ENCODE measurements around the gene INPP4A.

INPP4A gene

GRCh38 chr2:98517636-98518035 lies 73.0 kb downstream of the INPP4A start:
- no peak for DNase-seq (ENCODE audit: low read depth, low spot score)
- CTCF ChIA-PET = no interaction called here
- POLR2A ChIA-PET = no interaction called here
- no peak overlapping the region for H3K4me3 ChIP-seq (ENCODE audit: low read depth, low read length)
- TF ChIP-seq CTCF (IDR thresholded peaks at IDR 0.05; ENCODE audit: insufficient read depth, low read length, missing control alignments) = no peak

GRCh38 chr2:98518101-98518500 lies 73.4 kb downstream of the INPP4A start:
- TF ChIP-seq CTCF (IDR thresholded peaks at IDR 0.05; ENCODE audit: insufficient read depth, low read length, missing control alignments) = peak; percentile 5
- H3K4me3 ChIP-seq (ENCODE audit: low read depth, low read length) = no peak overlapping the region
- ChIA-PET CTCF (no interaction called here), POLR2A (no interaction called here)
- no peak for DNase-seq (ENCODE audit: low read depth, low spot score)

DNA sequence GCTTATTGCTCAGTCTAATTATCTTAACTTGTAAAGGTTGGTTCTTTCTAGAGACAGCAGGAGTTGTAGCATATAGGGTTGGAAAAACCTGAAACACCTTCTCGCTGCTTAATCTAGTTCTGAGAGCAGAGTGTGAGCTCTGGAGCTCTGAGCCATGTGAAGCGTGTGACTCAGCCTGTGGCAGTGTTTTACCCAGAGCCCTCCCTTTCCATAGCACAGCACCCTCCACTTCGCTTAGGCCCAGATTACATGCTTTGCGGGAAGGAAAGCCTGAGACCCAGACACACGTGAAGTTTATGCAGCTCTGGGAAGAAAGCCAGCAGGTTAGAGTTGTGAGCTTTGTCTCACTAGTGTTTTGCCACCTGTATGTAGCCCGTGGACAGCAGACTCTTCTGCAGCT lies 74.5 kb downstream of the INPP4A start:
- no peak for DNase-seq (ENCODE audit: low read depth, low spot score)
- no peak for TF ChIP-seq CTCF (IDR thresholded peaks at IDR 0.05; ENCODE audit: insufficient read depth, low read length, missing control alignments)
- H3K4me3 ChIP-seq (ENCODE audit: low read depth, low read length) = no peak overlapping the region
- ChIA-PET CTCF (no interaction called here), POLR2A (no interaction called here)

DNA sequence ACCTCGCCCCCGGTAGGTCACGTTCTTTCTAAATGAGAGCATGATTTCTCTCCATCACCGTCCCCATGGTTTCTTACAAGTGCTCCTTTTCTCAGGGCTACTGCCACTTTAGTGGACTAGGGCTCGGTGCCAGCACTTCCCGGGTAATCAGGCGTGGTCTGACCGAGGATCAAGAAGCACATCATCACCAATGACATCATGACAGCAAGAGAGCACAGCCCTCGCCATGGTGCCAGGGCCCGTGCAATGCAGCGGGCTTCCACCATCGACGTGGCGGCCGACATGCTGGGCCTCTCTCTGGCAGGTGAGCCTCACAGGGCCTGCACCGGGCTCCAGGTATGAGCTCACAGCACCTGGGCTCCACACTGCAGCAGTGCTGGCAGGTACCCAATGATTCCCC lies 75.2 kb downstream of the INPP4A start:
- H3K4me3 ChIP-seq (ENCODE audit: low read depth, low read length) = no peak overlapping the region
- no peak for TF ChIP-seq CTCF (IDR thresholded peaks at IDR 0.05; ENCODE audit: insufficient read depth, low read length, missing control alignments)
- POLR2A ChIA-PET = no interaction called here
- DNase-seq (ENCODE audit: low read depth, low spot score) = no peak
- CTCF ChIA-PET = no interaction called here

- TF ChIP-seq CTCF (IDR thresholded peaks at IDR 0.05; ENCODE audit: insufficient read depth, low read length, missing control alignments) = no peak
- ChIA-PET POLR2A (no interaction called here), CTCF (no interaction called here)
- no peak for DNase-seq (ENCODE audit: low read depth, low spot score)
- H3K4me3 ChIP-seq (ENCODE audit: low read depth, low read length) = no peak overlapping the region
Observed at GRCh38 chr2:98520806-98521205, 76.1 kb downstream of the INPP4A start.

DNA sequence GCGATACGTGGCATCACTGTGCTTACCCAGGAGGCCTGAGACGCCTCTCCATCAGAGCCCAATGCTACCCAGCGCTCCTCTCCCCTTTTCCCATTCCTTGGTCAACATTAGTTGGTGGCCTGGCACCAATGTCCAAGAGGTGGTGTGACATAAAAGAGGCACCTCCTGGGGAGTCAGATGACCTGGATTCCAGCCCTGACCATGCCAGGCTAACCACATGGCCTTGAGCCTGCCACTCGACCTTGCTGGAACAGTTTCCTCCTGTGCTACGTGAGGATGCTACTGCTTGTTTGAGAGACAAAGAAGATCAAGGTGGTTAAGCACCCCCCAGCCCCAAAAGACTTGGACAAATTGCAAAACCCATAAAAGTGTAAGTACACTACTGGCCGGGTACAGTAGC lies 76.6 kb downstream of the INPP4A start:
- no peak for DNase-seq (ENCODE audit: low read depth, low spot score)
- H3K4me3 ChIP-seq (ENCODE audit: low read depth, low read length) = no peak overlapping the region
- no peak for TF ChIP-seq CTCF (IDR thresholded peaks at IDR 0.05; ENCODE audit: insufficient read depth, low read length, missing control alignments)
- ChIA-PET CTCF (no interaction called here), POLR2A (no interaction called here)
